Right atrium auricular region (tissue), 2 donors: ENCODE data around the gene PCSK5. TPM values are rescaled to one million over a fixed set of nuclear protein-coding genes. Genes with fewer than 3 reads are reported as not detected.

ENCODE experiments used
- DNase-seq: peaks from one replicate; pipeline ENCODE4 v3.0.0-alpha.2; 2019; ENCODE audit warnings: low spot score
- H3K27ac ChIP-seq, 2 donors: fragments of 200-600 bp; sonication (generic); 1 replicate in 1 of 2; 2 replicates in 1 of 2; pipeline ENCODE4 v1.5.1; 2016 to 2019
- H3K27me3 ChIP-seq, 2 donors: fragments of 200-600 bp; sonication (generic); one replicate each; pipeline versions ENCODE4 v1.5.1 to v1.6.0; 2017 to 2019
- H3K36me3 ChIP-seq: fragments of 200-600 bp; sonication (generic); one replicate; pipeline ENCODE4 v1.5.1; 2016
- H3K4me1 ChIP-seq, 2 donors: fragments of 200-600 bp; sonication (generic); one replicate each; pipeline versions ENCODE4 v1.5.1 to v1.6.0; 2017 to 2019
- H3K4me3 ChIP-seq, 2 donors: fragments of 200-600 bp; sonication (generic); 1 replicate in 1 of 2; 2 replicates in 1 of 2; pipeline ENCODE4 v1.5.1; 2017 to 2019; ENCODE audit warnings: mild to moderate bottlenecking in 1 of 2, moderate library complexity in 1 of 2
- H3K9me3 ChIP-seq, 2 donors: fragments of 200-600 bp; sonication (generic); one replicate each; pipeline ENCODE4 v1.5.1; 2019
- CTCF ChIP-seq, 2 donors: fragments of 200-600 bp; sonication (generic); IDR thresholded peaks; one replicate each; pipeline ENCODE4 v1.5.1; 2019; ENCODE audit warnings: antibody characterized with exemption in 2 of 2
- total RNA-seq, 2 donors: library from RNA; depleted of rRNA; stranded (reverse); fragments of >200 nt; gene quantifications; one replicate each; pipeline ENCODE4 v1.1.0, GENCODE V29; 2016

The PCSK5 gene
- total RNA-seq, 2 donors from 2014 or later = 5.3 to 6.5 TPM

GRCh38 chr9:75880618-75881017 is 9.9 kb upstream of the PCSK5 start:
- no peak overlapping the region for H3K27ac ChIP-seq
- no peaks in the 10 kb centered on the region for H3K9me3 ChIP-seq
- no peaks in the 10 kb centered on the region for H3K36me3 ChIP-seq
- no peak for TF ChIP-seq CTCF (IDR thresholded peaks at IDR 0.05)
- no peaks in the 10 kb centered on the region for H3K4me1 ChIP-seq
- H3K27me3 ChIP-seq = no peaks in the 10 kb centered on the region
- H3K4me3 ChIP-seq = no peak overlapping the region
- DNase-seq = no peak

- H3K27ac ChIP-seq = no peak overlapping the region
- H3K4me1 ChIP-seq = no peaks in the 10 kb centered on the region
- H3K4me3 ChIP-seq = no peak overlapping the region
- no peaks in the 10 kb centered on the region for H3K9me3 ChIP-seq
- no peak for DNase-seq
- H3K36me3 ChIP-seq = no peaks in the 10 kb centered on the region
- TF ChIP-seq CTCF (IDR thresholded peaks at IDR 0.05) = no peak
- H3K27me3 ChIP-seq = no peaks in the 10 kb centered on the region
Observed at GRCh38 chr9:75881761-75882160, 8.7 kb upstream of the PCSK5 start.

- H3K27ac ChIP-seq = no peak overlapping the region
- DNase-seq = no peak
- H3K9me3 ChIP-seq = no peaks in the 10 kb centered on the region
- H3K4me1 ChIP-seq = peaks cover 0 to 10% of the 10 kb centered on the region in 2 donors
- no peaks in the 10 kb centered on the region for H3K27me3 ChIP-seq
- TF ChIP-seq CTCF (IDR thresholded peaks at IDR 0.05) = no peak
- H3K4me3 ChIP-seq = no peak overlapping the region
- no peaks in the 10 kb centered on the region for H3K36me3 ChIP-seq
Observed at GRCh38 chr9:75885652-75886051, 4.8 kb upstream of the PCSK5 start.

GRCh38 chr9:75889577-75889976 is 896 bp upstream of the PCSK5 start:
- Histone ChIP-seq H3K4me3 (peak overlapping the region; percentile 80 to 87), H3K27ac (peak overlapping the region; percentile 81 to 90), H3K4me1 (peaks cover 0 to 37% of the 10 kb centered on the region in 2 donors), H3K9me3 (no peaks in the 10 kb centered on the region), H3K36me3 (no peaks in the 10 kb centered on the region), H3K27me3 (no peaks in the 10 kb centered on the region)
- DNase-seq = no peak
- TF ChIP-seq CTCF (IDR thresholded peaks at IDR 0.05) = no peak

- peak; percentile 83 for DNase-seq
- TF ChIP-seq CTCF (IDR thresholded peaks at IDR 0.05) = no peak
- H3K9me3 ChIP-seq = no peaks in the 10 kb centered on the region
- peak overlapping the region; percentile 81 to 90 for H3K27ac ChIP-seq
- peak overlapping the region; percentile 80 to 87 for H3K4me3 ChIP-seq
- no peaks in the 10 kb centered on the region for H3K27me3 ChIP-seq
- H3K36me3 ChIP-seq = no peaks in the 10 kb centered on the region
- H3K4me1 ChIP-seq = peaks cover 0 to 37% of the 10 kb centered on the region in 2 donors
Observed at GRCh38 chr9:75889977-75890471, 449 bp upstream of the PCSK5 start.

- no peaks in the 10 kb centered on the region for H3K27me3 ChIP-seq
- no peak for TF ChIP-seq CTCF (IDR thresholded peaks at IDR 0.05)
- H3K36me3 ChIP-seq = no peaks in the 10 kb centered on the region
- H3K9me3 ChIP-seq = no peaks in the 10 kb centered on the region
- DNase-seq = no peak
- H3K4me3 ChIP-seq = peak overlapping the region; percentile 80 to 87
- H3K4me1 ChIP-seq = peaks cover 0 to 46% of the 10 kb centered on the region in 2 donors
- peak overlapping the region; percentile 81 to 90 for H3K27ac ChIP-seq
Observed at GRCh38 chr9:75891277-75891741, 836 bp downstream of the PCSK5 start.
